AG09319 (cell line): ENCODE data around the gene CTNNA1.
"Not testable (repeated sequence)": the region's sequence is repeated elsewhere in the genome, so short reads cannot be mapped to it uniquely, and the experiment has no call there.

ENCODE experiments used
- DNase-seq: peaks from one replicate; pipeline ENCODE4 v3.0.0-alpha.2; 2010; ENCODE audit warnings: low read depth; ENCODE audit errors: extremely low read depth
- CTCF ChIP-seq: IDR thresholded peaks from 2 replicates; pipeline ENCODE4 v1.5.1; 2011; ENCODE audit warnings: low read depth, mild to moderate bottlenecking, inconsistent platforms, low read length, moderate library complexity

CTNNA1 gene

DNA sequence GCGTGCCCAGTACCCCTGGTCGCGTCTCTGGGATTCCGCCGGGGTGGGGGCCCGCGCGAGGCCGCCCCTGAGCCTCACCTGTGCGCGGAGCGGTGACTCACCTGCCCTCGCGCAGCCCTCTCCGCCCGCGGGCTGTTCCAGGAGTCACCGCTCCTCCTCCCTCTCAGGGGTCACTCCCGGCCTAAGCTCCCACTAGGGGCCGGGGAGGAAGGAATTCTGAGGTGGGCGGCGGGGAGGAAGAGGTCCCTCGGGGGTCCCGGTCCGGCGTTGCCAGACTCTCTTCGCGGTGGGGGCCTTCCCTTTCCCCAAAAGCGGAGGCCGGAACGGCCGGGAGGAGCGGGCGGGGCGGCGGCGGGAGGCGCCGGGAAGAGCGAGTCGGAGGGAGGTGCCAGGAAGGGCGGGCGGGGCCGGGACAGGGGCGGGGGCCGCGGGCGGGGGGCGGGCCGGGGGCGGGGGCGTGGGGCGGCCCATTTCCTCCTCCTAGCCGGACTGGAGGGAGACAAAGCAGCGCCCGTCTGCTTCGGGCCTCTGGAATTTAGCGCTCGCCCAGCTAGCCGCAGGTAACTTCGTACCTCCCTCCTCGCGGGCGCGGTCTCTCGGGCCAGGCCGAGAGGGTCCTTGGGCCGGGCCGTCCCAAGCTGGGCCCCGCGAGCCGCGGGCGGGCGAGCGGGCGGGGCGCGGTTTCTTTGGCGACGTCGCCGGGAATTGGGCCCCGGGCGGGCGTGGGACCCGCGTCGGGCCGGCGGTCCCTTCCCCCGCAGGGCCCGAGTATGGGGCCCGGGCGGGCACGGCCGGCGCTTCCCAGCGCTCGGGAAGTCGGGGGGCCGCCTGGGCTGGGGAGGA lies at the start of gene CTNNA1:
Gene CTNNA1, plus strand, starts transcription at position 475 of the 843 bp plus-strand sequence. CDS start 28,500 bp downstream, outside the sequence.
- no peak for DNase-seq
- no peak for TF ChIP-seq CTCF

GRCh38 chr5:138703777-138704176 lies 49.4 kb upstream of the CTNNA1 start:
- not testable (repeated sequence) for DNase-seq

DNA sequence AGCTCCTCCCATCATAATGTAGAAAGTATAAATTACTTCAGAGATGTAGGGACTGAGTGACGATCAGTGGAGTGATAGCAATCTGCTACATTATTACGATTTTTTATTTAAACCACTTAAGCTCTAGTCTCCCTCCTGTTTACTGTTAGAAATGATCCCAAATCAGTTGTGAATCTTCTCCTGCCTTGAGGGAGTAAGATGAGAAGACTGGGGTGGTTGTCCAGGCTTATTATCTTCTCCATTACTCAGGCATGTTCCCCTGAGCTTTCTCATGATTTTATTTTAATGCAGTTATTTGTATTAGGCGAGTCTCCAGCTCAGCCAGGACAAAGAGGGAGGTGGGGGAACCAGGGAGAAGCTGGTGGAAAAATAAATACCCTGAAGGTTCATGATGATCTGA lies 48.2 kb upstream of the CTNNA1 start:
- DNase-seq = no peak
- TF ChIP-seq CTCF = no peak

DNA sequence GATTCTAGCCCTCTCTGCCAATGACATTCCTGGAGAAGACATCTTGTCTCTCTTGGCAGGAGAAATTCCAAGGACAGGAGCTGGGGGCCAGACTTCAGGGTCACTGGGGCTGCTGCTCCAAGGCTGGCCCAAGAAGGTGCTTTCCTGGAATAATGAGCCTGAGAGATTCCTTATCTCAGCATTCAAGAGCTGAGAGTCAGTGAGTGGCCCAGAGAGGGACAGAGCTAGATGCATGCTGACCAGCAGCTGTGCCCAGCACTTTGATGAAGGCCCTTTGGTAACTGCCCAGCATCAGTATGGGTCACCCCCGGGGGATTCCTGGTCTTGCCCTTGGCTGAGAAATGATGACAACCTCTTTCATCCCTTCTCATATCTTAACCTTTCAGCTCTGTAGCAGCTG lies 47.7 kb upstream of the CTNNA1 start:
- TF ChIP-seq CTCF = no peak
- no peak for DNase-seq

DNA sequence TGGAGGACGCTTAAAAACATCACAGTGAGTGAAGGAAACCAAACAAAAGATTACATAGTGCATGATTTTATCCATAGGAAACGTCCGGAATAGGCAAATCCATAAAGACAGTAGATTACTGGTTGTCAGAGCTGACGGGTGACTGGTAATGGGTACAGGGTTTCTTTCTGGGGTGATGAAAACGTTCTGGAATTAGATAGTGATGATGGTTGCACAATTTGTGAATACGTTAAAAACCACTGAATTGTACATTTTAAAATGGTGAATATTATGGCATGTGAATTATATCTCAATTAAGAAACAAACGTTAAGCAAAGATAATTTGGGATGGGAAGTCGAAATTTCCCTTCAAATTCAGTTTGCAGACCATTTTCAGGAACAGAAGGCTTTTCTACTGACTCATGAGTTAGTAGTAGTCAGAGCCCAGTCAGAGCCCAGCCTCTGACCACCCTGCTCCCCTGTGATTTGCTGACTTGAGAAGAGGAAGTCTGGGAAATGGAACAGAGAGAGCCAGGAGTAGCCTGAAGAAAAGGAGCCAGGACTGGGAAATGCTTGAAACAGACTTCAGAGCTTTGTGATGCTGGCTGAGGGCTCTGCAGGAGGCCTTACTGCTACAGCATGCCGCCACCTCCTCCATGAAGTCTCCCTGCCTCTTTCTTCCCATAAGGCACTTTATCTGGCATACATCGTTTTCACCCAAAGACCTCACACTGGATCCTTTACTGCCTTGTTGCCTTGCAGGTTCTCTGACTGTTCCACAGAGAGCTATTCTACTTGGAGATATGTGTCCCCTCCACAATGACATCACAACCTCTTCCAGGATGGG lies 46.4 kb upstream of the CTNNA1 start:
- no peak for TF ChIP-seq CTCF
- no peak for DNase-seq

DNA sequence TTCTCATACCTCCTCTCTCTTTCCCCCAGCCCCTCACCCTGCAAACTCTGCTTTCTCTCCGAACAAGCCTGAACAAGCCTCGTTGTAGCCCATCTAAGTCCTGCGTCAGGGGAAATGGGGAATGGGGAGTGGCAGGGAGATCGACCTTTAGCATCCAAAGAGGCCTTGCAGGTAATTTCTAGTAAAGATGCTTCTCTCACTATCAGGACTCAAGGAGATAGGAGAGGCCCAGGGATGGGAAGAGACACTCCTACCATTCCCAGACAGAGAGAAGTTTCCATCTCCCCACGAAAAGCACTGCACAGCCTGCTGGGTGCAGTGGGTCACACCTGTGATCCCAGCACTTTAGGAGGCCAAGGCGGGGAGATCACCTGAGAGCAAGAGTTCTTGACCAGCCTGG lies 44.4 kb upstream of the CTNNA1 start:
- no peak for DNase-seq
- TF ChIP-seq CTCF = no peak

- DNase-seq = no peak
- no peak for TF ChIP-seq CTCF
These were observed 44.0 kb upstream of the CTNNA1 start for GRCh38 chr5:138709202-138709601.
